GM20000 (cell line): ENCODE data around the gene TLK2.

ENCODE experiments used
- DNase-seq: peaks from one replicate; pipeline ENCODE4 v3.0.0; 2012; ENCODE audit warnings: low spot score
- TF ChIP-seq, protein P1 (sequence below): IDR thresholded peaks from 2 replicates; pipeline ENCODE4 v1.5.1; 2012; ENCODE audit warnings: mild to moderate bottlenecking, control low read depth; ENCODE audit errors: extremely low read depth, missing control alignments

TLK2 gene

DNA sequence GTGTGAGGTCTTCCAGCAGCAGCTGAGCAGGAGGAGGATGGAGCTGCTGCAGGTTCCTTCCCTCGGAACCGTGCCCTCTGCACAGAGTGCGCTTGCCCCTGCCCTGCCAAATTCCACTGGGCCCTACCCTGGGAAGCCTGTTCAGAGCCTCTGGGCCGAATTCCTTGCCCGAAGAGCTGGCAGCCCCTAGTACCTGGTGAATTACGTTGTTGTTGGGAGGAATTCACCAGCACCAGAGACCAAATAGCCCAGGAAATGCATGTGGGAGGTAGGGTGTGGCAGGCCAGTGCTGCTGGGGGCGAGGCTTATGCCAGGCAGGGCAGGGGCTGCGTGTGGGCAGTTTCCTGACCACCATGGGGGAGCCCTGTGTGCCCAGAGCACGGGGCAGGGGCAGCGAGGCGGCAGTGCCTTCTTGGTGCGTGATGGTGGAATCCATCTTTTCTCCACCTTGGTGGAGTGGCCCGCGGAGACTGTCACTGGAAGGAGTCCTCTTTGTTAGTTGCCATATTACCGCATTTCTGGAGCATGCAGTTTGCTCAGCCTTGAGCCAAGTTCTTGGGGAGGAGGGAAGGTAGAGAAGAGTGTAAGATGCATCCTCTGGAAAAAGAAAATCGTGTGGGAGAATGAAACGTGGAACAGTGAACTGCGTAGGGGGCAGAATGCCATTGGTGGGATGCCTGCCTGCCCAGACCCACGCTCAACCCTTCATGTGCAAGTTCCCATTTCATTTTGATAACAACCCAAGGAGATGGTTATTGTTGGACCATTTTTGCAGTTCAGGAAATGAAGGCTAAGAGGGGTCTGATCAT is 151.1 kb downstream of the TLK2 start:
- TF ChIP-seq, protein P1, sequence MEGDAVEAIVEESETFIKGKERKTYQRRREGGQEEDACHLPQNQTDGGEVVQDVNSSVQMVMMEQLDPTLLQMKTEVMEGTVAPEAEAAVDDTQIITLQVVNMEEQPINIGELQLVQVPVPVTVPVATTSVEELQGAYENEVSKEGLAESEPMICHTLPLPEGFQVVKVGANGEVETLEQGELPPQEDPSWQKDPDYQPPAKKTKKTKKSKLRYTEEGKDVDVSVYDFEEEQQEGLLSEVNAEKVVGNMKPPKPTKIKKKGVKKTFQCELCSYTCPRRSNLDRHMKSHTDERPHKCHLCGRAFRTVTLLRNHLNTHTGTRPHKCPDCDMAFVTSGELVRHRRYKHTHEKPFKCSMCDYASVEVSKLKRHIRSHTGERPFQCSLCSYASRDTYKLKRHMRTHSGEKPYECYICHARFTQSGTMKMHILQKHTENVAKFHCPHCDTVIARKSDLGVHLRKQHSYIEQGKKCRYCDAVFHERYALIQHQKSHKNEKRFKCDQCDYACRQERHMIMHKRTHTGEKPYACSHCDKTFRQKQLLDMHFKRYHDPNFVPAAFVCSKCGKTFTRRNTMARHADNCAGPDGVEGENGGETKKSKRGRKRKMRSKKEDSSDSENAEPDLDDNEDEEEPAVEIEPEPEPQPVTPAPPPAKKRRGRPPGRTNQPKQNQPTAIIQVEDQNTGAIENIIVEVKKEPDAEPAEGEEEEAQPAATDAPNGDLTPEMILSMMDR: no peak

GRCh38 chr17:62630365-62631085 is 151.9 kb downstream of the TLK2 start:
- TF ChIP-seq, protein P1: no peak
- no peak for DNase-seq

More for the DNA sequence above, 151.1 kb downstream of the TLK2 start:
- DNase-seq: no peak

- no peak for DNase-seq
- TF ChIP-seq, protein P1: no peak
These were observed 152.7 kb downstream of the TLK2 start for GRCh38 chr17:62631086-62631935.

DNA sequence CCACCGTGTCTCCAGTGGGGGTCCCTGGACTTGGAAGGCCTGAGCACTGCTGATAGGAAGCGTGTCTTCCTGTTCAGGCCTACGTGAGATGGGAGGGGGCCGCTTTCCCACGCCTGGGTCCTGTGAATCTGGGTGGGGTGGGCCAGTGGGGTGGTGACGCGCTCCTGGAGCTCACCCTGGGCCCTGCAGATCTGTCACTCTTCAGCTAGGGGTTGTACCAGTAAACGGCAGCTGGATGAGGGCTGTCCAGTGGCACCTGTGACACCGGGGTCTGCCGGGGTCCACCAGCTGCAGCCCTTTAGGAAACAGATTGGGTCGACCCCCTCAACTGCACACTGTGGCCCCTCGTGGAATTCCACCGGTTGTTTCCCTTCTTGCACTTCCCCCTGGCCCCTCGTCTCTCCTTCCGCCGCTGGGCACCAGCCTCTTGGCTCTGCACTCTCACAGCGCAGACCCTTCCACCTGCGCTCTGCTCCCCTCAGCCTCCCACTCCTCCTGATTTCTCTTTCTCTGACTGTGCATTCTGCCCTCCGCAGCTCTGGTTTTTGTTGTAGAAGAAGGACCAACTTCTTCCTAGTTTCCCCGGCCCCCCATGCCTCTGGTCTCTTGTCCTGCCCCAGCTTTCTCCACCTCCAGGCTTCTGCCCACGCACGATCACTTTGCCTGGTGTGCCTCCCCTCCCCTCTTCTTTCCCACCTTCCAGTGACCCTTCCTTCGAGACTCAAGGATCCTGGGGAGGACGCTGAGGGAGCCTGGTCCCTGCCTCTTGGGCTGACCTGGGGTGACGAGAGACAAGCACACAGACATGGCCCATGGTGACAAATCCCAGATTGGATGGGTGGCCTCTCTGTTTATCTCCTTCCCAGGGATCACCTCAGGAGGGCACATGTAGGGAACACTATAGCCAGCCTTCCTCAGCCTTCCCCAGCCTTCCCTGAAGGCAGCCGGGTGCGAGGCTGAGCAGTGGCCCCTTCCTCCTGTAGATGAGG is 153.6 kb downstream of the TLK2 start:
- TF ChIP-seq, protein P1: no peak

DNA sequence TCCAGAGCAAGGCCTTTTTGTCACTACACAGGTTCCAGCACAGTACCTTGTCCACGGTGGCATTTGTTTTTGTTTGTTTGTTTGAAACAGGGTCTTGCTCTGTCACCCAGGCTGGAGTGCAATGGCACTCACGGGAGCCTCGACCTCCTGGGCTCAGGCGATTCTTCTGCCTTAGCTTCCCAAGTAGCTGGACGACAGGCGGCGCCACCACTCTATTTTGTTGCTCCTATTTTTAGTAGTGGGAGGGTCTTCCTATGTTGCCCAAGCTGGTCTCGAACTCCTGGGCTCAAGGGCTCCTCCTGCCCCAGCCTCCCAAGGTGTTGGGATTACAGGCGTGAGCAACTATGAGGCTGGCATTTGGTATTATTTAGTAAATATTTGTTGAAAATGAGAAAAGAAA is 159.2 kb downstream of the TLK2 start:
- TF ChIP-seq, protein P1: no peak
- no peak for DNase-seq

More for the DNA sequence above, 153.6 kb downstream of the TLK2 start:
- DNase-seq: no peak

GRCh38 chr17:62641153-62641552 is 162.5 kb downstream of the TLK2 start:
- TF ChIP-seq, protein P1: no peak
- no peak for DNase-seq
